Ascending aorta (tissue), 2 donors: ENCODE results near the gene GNA12. TPM values are rescaled to one million over a fixed set of nuclear protein-coding genes. Genes with fewer than 3 reads are reported as not detected.
A peak's percentile ranks its signal among the peaks of the same experiment; 100 is the strongest.

Experiments
- DNase-seq, 2 donors: peaks; one replicate each; pipeline ENCODE4 v3.0.0-alpha.2; 2019; ENCODE audit warnings: low spot score in 2 of 2
- H3K27ac ChIP-seq, 2 donors: fragments of 200-600 bp; sonication (generic); one replicate each; pipeline ENCODE4 v1.5.1; 2016 to 2017; ENCODE audit warnings: mild to moderate bottlenecking in 1 of 2
- H3K27me3 ChIP-seq: fragments of 200-600 bp; sonication (generic); one replicate; pipeline ENCODE4 v1.5.1; 2017
- H3K36me3 ChIP-seq, 2 donors: fragments of 200-600 bp; sonication (generic); one replicate each; pipeline ENCODE4 v1.5.1; 2016
- H3K4me1 ChIP-seq, 2 donors: fragments of 200-600 bp; sonication (generic); one replicate each; pipeline ENCODE4 v1.5.1; 2016 to 2017; ENCODE audit warnings: mild to moderate bottlenecking in 1 of 2
- H3K4me3 ChIP-seq, 2 donors: fragments of 200-600 bp; sonication (generic); one replicate each; pipeline ENCODE4 v1.5.1; 2016 to 2017; ENCODE audit warnings: mild to moderate bottlenecking in 1 of 2
- H3K9me3 ChIP-seq, 2 donors: fragments of 200-600 bp; sonication (generic); one replicate each; pipeline ENCODE4 v1.5.1; 2016
- CTCF ChIP-seq, 3 experiments: fragments of 200-600 bp in 2 of 3; fragments of 450-650 bp in 1 of 3; sonication (generic) in 2 of 3; IDR thresholded peaks; one replicate each; pipeline ENCODE4 v1.5.1; 2016 to 2019; ENCODE audit warnings: antibody characterized with exemption in 3 of 3, mild to moderate bottlenecking in 1 of 3, moderate library complexity in 1 of 3
- intact Hi-C: fragments of 100-400 bp; cut with DNase I; formaldehyde crosslinking; loops from one replicate; pipeline ENCODE4 v1.15.1; 2023
- total RNA-seq: library from RNA; depleted of rRNA; stranded (reverse); fragments of >200 nt; gene quantifications from one replicate; pipeline ENCODE4 v1.1.0, GENCODE V29; 2016

The GNA12 gene
- total RNA-seq, 1 donor from 2014 or later, result 61.0 TPM

GRCh38 chr7:2713370-2713769, 130.7 kb downstream of the GNA12 start:
- no peak for TF ChIP-seq CTCF (IDR thresholded peaks at IDR 0.05)
- Histone ChIP-seq H3K27ac (no peak overlapping the region), H3K27me3 (no peaks in the 10 kb centered on the region), H3K4me3 (no peak overlapping the region), H3K4me1 (peaks cover 0 to 7% of the 10 kb centered on the region in 2 donors), H3K9me3 (no peaks in the 10 kb centered on the region), H3K36me3 (peaks cover 0 to 4% of the 10 kb centered on the region in 2 donors)
- intact Hi-C loops, result no loop called here
- DNase-seq, result no peak

DNA sequence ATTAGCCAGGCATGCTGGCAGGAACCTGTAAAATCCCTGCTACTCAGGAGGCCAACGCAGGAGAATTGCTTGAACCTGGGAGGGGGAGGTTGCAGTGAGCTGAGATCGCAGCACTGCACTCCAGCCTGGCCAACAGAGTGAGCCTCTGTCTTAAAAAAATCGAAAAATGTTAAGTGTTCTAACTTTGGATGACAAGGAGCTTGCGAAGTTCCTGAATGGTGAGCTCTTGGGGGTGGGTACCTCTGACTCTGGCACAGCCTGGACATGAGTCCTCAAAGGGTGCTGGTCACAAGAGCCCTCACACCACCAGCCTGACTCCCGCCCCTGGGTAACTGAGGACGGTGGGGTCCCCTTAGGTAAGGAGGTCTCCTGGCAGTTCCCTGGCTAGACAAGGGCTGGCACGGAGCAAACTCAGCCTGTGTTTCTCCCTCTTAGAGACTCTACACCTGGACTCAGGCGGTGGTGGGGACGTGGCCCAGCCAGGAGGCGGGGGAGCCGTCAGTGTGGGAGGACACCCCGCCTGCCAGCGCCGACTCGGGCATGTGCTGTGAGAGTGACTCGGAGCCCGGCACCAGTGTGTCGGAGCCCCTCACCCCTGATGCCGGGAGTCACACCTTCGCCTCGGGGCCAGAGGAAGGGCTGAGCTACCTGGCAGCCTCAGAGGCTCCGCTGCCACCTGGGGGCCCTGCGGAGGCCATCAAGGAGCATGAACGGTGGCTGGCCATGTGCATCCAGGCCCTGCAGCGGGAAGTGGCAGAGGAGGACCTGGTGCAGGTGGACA, 132.0 kb downstream of the GNA12 start:
- DNase-seq, result no peak
- intact Hi-C loops, result no loop called here
- Histone ChIP-seq H3K36me3 (peaks cover 0 to 4% of the 10 kb centered on the region in 2 donors), H3K9me3 (no peaks in the 10 kb centered on the region), H3K27ac (no peak overlapping the region), H3K4me1 (peaks cover 0 to 1% of the 10 kb centered on the region in 2 donors), H3K4me3 (no peak overlapping the region), H3K27me3 (no peaks in the 10 kb centered on the region)
- no peak for TF ChIP-seq CTCF (IDR thresholded peaks at IDR 0.05)

- Histone ChIP-seq H3K4me3 (no peak overlapping the region), H3K36me3 (peaks cover 0 to 4% of the 10 kb centered on the region in 2 donors), H3K27ac (no peak overlapping the region), H3K27me3 (no peaks in the 10 kb centered on the region), H3K4me1 (no peaks in the 10 kb centered on the region), H3K9me3 (no peaks in the 10 kb centered on the region)
- no peak for TF ChIP-seq CTCF (IDR thresholded peaks at IDR 0.05)
- intact Hi-C loops, result no loop called here
- no peak for DNase-seq
These were observed 133.1 kb downstream of the GNA12 start for GRCh38 chr7:2710901-2711551.

GRCh38 chr7:2710286-2710655, 133.8 kb downstream of the GNA12 start:
- intact Hi-C loops, result no loop called here
- Histone ChIP-seq H3K9me3 (no peaks in the 10 kb centered on the region), H3K27ac (no peak overlapping the region), H3K27me3 (no peaks in the 10 kb centered on the region), H3K4me1 (no peaks in the 10 kb centered on the region), H3K36me3 (peaks cover 0 to 4% of the 10 kb centered on the region in 2 donors), H3K4me3 (peak overlapping the region in 1 of 2 donors; percentile 1)
- no peak for TF ChIP-seq CTCF (IDR thresholded peaks at IDR 0.05)
- DNase-seq, result no peak

DNA sequence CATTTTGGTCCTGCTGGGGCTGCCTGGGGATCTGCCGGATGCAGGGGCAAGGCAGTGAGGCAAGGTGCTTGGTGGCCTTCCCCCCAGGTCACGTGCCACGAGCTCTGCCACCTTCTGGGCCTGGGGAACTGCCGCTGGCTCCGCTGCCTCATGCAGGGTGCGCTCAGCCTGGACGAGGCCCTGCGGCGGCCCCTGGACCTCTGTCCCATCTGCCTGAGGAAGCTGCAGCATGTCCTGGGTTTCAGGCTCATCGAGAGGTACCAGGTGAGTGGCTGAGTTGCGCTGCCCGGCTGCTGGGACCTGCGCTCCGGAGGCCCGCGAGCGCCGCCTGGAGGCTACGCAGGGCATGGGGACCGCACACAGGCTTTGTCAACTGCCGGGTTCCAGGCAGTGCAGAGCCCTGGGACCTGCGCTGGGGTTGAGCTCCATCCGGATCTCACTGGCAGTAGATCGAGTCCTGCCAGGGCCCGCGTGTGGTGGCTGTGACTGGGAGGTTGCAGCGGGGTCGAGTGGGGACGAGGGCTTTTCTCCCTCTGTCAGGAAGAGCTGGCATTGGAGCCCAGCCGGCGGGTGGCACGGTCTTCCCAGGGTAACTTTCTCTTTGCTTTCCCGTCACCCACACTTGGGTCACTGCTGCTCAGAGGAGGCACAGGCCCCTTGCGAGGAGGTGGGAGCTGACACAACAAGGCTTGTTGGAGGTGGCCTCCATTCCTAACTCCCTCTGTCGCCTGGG, 134.4 kb downstream of the GNA12 start:
- peaks cover 0 to 4% of the 10 kb centered on the region in 2 donors for H3K9me3 ChIP-seq
- TF ChIP-seq CTCF (IDR thresholded peaks at IDR 0.05), result peak; percentile 70 to 83 (median 82)
- intact Hi-C loops, result no loop called here
- no peak for DNase-seq
- no peak overlapping the region for H3K27ac ChIP-seq
- no peaks in the 10 kb centered on the region for H3K4me1 ChIP-seq
- peak overlapping the region; percentile 1 to 6 for H3K4me3 ChIP-seq
- peaks cover 0 to 4% of the 10 kb centered on the region in 2 donors for H3K36me3 ChIP-seq
- H3K27me3 ChIP-seq, result no peaks in the 10 kb centered on the region
